GM12892 (cell line): ENCODE data around the gene PPM1L.

Experiments
- DNase-seq: peaks from one replicate; pipeline ENCODE4 v3.0.0; 2011; ENCODE audit not compliant: insufficient read length
- FAIRE-seq: peaks from 2 replicates; lab custom pipeline; 2011; peaks lifted over from hg19 to GRCh38; lab: Jason Lieb, UNC
- POLR2A ChIP-seq: IDR thresholded peaks from 2 replicates; pipeline ENCODE4 v1.6.1; 2011; ENCODE audit warnings: low read depth, low read length, control low read depth
- POLR2AphosphoS5 ChIP-seq: IDR thresholded peaks from 2 replicates; pipeline ENCODE4 v1.6.1; 2011; ENCODE audit warnings: low read depth, low read length, control low read depth
- TAF1 ChIP-seq: IDR thresholded peaks from 2 replicates; pipeline ENCODE4 v1.6.1; 2011; ENCODE audit warnings: low read depth, mild to moderate bottlenecking, control low read depth, low read length, borderline replicate concordance

Gene PPM1L

GRCh38 chr3:160796089-160796812, 40.2 kb downstream of the PPM1L start:
- DNase-seq (no peak), FAIRE-seq (no peak)
- TF ChIP-seq TAF1 (no peak), POLR2AphosphoS5 (no peak), POLR2A (no peak)

DNA sequence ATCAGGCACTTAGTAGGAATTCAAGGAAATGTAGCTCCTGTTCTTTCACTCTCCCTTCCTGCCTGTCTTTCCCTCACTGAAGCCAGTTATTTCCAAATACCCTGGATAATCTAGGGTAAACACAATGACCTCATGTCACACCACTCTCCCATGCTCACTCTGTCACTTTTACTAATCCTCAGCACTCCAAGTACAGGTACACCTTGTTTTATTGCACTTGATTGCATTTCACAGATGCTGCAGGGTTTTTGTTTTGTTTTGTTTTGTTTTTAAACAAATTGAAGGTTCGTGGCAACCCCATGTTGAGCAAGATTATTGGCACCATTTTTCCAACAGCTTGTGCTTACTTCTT, 40.8 kb downstream of the PPM1L start:
- DNase-seq: no peak
- TF ChIP-seq POLR2A: no peak
- TF ChIP-seq TAF1: no peak
- TF ChIP-seq POLR2AphosphoS5: no peak
- FAIRE-seq: no peak

GRCh38 chr3:160797356-160797755, 41.3 kb downstream of the PPM1L start:
- no peak for DNase-seq
- TF ChIP-seq TAF1 (no peak), POLR2A (no peak), POLR2AphosphoS5 (no peak)
- FAIRE-seq: no peak

DNA sequence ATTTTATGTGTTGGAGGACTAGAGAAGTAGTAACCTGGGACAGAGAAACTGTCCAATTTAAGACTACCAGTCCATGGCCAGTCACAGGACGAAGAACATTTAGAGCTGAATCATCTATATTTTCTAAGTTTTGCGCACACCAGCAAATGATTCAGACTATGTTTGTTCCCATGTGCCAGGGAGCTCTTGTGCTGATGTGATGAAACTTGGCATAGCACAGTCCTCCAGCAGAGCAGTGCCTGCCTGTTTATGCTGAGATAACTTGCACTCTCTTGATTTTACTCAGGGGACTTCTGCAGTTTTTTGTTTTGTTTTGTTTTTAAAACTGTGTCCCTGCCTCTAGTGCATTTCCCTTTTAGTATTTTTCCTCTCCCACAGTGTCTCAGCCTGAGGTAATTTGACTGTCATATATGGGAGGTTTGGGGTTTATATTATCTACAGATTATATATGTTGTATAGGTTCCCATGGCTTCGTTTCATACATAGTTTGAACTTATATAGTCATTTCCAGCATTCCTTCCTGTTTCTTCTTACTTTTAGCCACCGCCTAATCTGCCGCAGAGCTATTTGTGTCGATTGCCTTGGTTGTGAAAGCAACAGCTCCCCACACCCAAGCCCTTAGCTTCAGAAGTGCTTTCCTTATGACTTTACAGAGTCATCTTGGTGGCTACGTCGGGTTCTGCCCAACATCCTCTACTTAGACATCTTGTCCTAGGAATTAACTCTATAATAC, 45.5 kb downstream of the PPM1L start:
- DNase-seq: no peak
- FAIRE-seq: no peak
- TF ChIP-seq POLR2A: no peak
- no peak for TF ChIP-seq POLR2AphosphoS5
- TF ChIP-seq TAF1: no peak

GRCh38 chr3:160804762-160805161, 48.7 kb downstream of the PPM1L start:
- DNase-seq: no peak
- no peak for TF ChIP-seq TAF1
- no peak for TF ChIP-seq POLR2A
- TF ChIP-seq POLR2AphosphoS5: no peak
- no peak for FAIRE-seq

- DNase-seq: no peak
- no peak for TF ChIP-seq TAF1
- no peak for TF ChIP-seq POLR2A
- TF ChIP-seq POLR2AphosphoS5: no peak
- FAIRE-seq: no peak
These were observed 50.1 kb downstream of the PPM1L start for GRCh38 chr3:160806094-160806493.

DNA sequence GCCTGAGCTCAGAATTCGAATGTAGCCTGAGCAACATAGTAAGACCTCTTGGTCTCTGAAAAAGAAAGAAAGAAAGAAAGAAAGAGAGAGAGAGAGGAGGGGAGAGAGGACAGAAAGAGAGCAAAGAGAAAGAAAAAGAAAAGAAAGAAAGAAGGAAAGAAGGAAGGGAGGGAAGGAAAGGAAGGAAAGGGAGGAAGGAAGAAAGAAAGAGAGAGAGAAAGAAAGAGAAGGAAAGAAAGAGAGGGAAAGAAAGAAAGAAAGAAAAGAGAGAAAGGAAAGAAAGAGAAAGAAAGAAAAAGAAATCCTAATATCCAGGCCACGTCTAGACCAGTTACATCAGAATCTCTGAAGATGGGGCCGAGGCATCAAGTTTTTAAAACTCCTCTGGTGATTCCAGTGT, 50.7 kb downstream of the PPM1L start:
- TF ChIP-seq POLR2A (no peak), TAF1 (no peak), POLR2AphosphoS5 (no peak)
- FAIRE-seq (no peak), DNase-seq (no peak)

DNA sequence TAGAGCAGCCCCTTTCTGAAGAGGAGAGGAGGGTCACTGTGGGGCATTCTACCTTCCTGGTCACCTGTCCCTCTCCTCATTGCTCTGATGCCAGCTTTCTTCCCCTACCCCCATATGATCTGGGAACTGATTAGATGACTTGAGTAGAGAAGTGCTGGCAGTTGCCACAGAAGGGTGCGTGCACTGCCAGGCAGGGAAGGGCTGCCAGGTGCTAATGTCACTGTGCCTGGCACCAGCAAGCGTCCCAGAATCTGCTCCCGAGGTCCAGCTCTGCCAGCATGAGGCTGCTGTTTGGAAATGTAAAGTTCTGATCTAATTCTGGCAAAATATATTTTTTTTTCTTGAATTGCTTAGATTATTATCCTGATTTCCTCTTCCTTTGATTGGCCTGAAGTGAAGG, 52.8 kb downstream of the PPM1L start:
- FAIRE-seq (no peak), DNase-seq (no peak)
- no peak for TF ChIP-seq POLR2A
- TF ChIP-seq POLR2AphosphoS5: no peak
- TF ChIP-seq TAF1: no peak

GRCh38 chr3:160809453-160809852, 53.4 kb downstream of the PPM1L start:
- FAIRE-seq (no peak), DNase-seq (no peak)
- TF ChIP-seq POLR2A (no peak), TAF1 (no peak), POLR2AphosphoS5 (no peak)

DNA sequence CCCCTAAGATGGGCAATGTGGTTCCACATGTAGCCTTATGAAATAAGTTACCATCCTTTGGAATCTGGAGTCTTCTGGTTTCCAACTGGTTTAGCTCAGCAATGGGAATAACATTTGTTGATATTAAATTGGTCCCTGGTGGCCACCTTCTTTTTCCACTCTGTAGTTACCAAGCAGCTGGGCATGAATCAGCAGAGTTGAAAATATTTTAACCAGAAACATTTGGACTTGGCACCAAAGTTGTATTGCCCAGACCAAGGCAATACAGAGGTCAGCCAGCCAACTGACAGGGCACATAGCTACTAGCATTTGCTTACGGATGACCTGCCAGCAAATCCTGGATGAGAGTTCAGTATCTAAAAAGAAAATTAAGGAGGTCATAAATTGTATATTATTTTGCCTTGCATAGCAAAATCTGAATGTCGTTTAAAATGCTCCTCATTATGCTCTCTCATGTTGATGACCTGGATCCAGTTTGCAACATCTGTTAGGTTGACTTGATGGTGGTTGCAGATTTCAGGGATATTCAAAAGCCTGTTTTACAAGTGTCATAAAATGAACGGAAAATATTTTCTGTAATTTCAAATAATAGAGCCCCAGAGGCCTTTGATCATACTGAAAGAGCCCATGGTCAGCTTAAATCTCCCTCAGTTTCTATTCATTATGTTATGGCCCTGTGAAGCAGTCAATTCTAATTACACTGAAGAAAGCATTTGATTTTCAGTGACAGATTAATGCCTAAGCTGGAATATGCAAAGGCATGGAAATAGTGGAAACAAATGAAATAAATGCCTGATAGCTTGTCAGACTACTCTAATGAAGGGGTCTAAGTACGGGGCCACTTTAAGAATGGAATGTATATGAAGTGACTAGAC, 54.6 kb downstream of the PPM1L start:
- DNase-seq: no peak
- TF ChIP-seq TAF1: no peak
- no peak for TF ChIP-seq POLR2A
- no peak for TF ChIP-seq POLR2AphosphoS5
- no peak for FAIRE-seq

DNA sequence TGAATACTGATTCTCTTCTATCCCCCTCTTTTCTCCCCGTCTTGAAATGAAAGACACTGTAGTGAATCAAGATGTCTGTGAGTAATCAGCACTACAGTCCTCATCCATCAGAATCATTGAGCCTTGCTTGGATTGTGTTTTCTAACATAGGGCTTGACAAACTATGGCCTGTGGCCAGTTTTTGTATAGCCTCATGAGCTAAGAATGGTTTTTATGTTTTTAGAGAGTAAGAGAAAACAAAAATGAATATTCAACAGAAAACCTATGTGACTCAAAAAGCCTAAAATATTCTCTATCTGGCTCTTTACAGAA, 55.2 kb downstream of the PPM1L start:
- FAIRE-seq (no peak), DNase-seq (no peak)
- TF ChIP-seq POLR2A (no peak), TAF1 (no peak), POLR2AphosphoS5 (no peak)

- no peak for TF ChIP-seq POLR2A
- no peak for TF ChIP-seq POLR2AphosphoS5
- TF ChIP-seq TAF1: no peak
- FAIRE-seq (no peak), DNase-seq (no peak)
These were observed 56.3 kb downstream of the PPM1L start for GRCh38 chr3:160812304-160812703.
